GM18867 (cell line): ENCODE data around the gene LAD1.

Experiments used
- ATAC-seq: cut with Tn5 transposase; IDR thresholded peaks from one replicate; pipeline ENCODE4 v1.9.1; 2021; ENCODE audit warnings: mild to moderate bottlenecking, moderate library complexity; ENCODE audit not compliant: unreplicated experiment

The LAD1 gene

GRCh38 chr1:201369209-201369608 is 29.9 kb downstream of the LAD1 start:
- no peak for ATAC-seq

- ATAC-seq: no peak
Observed at GRCh38 chr1:201366696-201367095, 32.4 kb downstream of the LAD1 start.

DNA sequence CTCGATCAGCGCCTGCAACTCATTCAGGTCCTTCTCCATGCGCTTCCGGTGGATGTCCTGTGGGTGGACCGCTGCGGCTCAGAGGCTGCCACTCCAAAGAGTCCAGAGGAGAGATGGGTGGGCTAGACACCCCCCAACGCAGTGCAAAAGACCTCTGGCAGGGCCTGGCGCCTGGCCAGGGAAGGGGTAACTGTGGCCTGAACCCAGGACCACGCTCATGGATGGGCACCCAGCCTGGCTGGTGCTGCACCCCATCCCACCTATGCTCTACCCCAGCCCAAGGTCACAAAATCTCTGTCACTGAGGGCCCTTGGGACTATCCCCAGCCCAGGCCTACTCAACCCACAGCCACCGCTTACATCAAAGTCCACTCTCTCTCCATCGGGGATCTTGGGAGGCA is 33.9 kb downstream of the LAD1 start:
- ATAC-seq: no peak

DNA sequence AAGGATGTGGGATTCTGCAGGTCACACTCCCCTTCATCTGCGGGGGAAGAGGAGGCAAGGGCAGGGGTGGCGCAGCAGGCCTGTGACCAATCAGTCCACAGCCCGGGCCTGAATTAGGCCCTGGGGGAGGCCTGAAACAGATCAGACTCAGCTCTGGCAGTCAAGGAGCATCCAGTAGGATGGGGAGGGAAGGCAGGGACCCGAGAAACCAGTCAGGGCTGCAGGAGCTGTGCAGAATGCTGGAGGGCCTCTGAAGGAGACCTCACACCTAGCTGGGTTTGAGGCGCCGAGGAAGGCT is 34.4 kb downstream of the LAD1 start:
- ATAC-seq: no peak

- ATAC-seq: no peak
Observed at GRCh38 chr1:201363467-201363866, 35.7 kb downstream of the LAD1 start.

DNA sequence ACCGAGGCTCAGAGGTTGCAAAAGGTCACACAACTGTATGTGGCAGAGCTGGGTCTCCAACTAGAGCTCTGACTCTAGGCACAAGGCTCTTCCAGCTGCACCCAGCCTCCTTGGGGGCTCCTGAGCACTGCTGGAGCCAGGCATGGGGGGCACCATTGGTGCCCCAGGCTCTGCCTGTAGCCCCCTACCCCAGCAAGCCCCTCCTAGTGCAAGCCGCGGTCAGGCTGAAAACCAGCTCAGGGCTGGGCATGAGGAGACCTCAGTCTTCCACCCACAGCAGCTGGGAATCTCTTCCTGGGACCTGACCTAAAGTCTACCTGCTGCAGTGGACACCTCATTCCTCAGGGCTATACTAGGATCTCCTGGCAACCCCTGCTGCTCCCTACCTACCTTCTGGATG is 36.2 kb downstream of the LAD1 start:
- no peak for ATAC-seq

GRCh38 chr1:201361652-201362504 is 37.2 kb downstream of the LAD1 start:
- no peak for ATAC-seq

- no peak for ATAC-seq
Observed at GRCh38 chr1:201360901-201361651, 38.0 kb downstream of the LAD1 start.

DNA sequence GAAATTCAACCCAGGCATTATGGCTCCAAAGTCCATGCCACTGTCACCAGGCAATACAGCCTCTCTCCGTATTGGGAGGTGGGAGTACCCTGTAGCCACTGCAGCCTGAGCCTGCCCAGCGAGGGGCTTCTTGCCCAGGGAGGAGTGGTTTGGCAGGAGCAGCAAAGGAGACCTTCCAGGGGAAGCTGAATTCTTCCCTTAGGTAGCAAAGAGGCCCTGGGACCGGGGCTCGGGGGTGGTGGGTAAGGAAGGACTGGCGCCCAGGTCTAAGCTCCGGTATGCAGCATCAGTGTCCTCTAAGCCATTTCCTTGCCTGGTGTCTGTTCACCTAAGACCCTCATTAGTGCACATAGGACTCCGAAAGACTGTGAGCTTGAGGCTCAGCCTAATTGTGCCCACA is 38.6 kb downstream of the LAD1 start:
- ATAC-seq: no peak

- no peak for ATAC-seq
Observed at GRCh38 chr1:201359873-201360210, 39.3 kb downstream of the LAD1 start.

GRCh38 chr1:201359031-201359872 is 39.9 kb downstream of the LAD1 start:
- no peak for ATAC-seq

GRCh38 chr1:201358596-201358995 is 40.5 kb downstream of the LAD1 start:
- ATAC-seq: no peak

DNA sequence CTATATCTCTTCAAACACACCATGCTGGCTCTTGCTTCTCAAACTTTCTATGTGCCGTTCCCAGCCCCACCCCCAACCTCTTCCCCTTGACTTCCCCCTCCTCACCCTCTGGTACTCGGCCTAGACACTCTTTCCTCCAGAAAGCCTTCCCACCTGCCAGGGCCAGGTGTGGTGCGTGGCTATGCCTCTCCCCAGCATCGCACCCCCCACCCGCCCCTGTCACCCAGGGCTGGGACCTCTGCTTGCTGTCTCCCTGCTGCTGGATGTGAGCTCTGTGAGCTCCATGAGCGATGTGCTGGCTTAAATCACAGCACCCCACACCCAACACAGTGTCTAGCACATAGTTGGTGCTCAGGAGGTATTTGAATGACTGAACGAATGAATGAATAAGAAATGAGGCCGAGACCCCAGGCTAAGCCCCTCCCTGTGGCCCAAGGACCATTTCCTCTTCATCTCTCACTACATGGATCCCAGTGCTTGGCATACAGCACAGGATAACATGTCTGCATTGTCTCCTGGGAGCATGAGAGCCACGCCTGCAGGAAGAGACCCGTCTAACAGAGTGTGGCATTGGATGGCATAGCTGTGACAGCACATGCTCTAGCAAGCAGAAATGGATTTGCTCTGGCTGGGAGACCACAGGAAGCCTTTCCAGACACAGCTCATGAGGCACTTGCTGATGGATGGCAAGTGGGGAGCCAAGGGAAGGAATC is 41.3 kb downstream of the LAD1 start:
- ATAC-seq: no peak

DNA sequence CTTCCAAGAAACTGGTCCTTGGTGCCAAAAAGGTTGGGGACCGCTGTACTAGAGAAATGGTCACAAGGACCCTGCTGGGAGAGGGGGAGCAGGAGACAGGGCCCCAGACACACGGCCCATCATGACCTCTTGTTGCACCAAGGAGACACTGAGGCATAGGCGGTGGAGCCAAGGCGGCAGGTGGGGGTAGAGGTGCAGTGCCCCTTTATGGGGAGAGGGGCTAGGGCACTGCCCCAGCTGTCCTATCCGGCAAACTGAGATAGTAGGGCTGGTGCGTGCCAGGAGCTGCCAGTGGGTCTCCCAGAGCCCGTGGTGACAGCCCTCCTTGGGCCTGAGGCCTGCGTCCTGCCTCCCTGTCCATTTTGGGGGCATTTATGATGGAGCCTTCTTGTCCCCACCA is 41.9 kb downstream of the LAD1 start:
- ATAC-seq: no peak

GRCh38 chr1:201356701-201357100 is 42.4 kb downstream of the LAD1 start:
- ATAC-seq: no peak

GRCh38 chr1:201356236-201356635 is 42.9 kb downstream of the LAD1 start:
- ATAC-seq: no peak

DNA sequence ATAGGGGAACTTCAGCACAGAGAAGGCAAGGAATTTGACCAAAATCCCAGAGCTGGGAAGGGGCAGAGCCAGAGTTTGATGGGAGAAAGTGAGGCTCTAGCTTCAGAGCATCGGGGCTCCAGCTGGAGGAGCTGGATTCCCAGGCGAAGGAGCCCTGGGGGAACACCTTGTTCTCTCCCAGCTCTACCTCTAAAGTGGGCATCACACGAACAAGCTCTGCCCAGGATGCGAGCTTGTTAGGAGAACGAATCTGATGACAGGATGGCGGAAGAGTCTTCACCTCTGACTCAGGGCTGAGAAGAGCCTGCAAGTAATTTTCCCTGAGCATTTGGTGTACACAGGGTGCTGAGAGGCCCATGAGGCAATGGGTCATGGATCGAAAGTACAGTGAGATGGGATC is 43.7 kb downstream of the LAD1 start:
- no peak for ATAC-seq

GRCh38 chr1:201354901-201355295 is 44.2 kb downstream of the LAD1 start:
- no peak for ATAC-seq

DNA sequence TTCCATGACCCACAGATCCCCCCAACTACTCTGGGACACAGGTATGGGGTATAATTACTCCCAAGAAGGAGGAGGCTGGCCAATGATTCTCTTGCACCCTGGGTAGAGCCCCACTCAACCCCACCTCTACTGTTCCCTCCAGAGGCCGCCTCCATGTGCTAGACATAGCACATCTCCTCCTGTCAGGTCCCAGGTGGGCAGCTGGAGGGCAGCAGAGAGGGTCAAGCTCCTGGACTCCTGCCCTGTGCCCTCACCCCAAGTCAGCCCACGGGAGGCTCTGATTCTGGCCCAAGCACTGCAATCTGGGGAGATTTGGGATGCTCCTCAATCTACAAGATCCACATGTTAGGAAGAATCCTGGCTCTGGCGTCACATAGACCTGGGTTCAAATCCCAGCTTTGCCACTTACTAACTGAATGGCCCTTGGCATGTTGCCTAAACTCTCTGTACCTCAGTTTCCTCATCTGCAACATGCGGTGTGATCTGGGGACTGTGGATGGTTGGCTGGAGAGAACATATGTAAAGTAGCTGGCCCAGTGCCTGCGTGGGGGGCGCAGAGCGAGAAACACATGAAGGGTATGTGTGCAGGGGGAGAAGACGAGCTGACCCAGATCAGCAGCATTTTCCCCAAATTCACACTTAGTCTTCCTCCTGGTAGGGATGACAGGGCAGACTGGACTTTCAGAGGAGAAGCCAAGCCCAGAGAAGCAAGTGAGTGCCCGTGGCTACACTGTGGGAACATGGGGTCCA is 44.8 kb downstream of the LAD1 start:
- ATAC-seq: no peak

DNA sequence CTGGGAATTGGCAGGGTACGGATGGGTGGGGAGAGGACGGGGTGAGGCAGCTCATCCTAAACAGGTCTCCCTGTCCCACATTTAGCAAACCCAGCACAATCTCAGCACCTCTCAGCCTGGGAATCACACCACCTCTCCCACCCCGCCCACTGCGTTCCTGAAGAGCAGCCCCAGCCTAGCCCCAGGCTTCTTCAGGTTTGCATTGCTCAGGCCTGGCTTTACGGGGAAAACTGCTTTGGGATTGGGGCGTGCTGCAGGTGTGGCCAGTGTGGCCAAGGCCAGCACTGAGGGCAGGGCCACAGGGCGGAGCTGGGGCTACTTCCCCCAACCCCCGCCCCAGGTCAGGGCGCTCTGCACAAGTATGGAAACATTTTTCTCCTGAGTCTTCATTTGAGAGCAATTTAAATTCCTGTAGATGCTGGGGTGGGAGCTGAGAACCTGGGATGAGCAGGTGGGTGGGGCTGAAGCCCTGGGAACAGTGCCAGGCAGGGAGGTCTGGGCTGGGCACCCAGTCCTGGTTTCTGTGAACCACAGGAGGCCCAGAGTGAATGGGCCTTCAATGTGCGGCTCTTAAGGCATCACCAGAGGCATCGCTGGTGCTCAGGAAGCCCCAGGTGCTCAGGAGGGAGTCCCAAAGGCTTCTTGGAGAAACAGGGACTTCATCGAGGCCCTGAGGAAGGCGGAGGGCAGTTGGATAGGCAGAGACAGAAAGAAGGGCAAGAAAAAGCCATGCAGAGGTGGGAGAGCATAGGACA is 45.8 kb downstream of the LAD1 start:
- ATAC-seq: no peak
